Smooth muscle cell (in vitro differentiated cells): ENCODE measurements around the gene TBATA. TPM values are rescaled to one million over a fixed set of nuclear protein-coding genes. Genes with fewer than 3 reads are reported as not detected.

ENCODE experiments used
- DNase-seq: peaks from one replicate; lab custom pipeline; 2025; ENCODE audit not compliant: unreplicated experiment; lab: John Stamatoyannopoulos, UW
- H2AFZ ChIP-seq: fragments of 200-600 bp; sonication (generic); 2 replicates; pipeline ENCODE4 v1.6.0; 2016; ENCODE audit warnings: antibody characterized with exemption, low read depth, mild to moderate bottlenecking
- H3F3A ChIP-seq: fragments of 200-600 bp; sonication (generic); 2 replicates; pipeline ENCODE4 v1.6.0; 2017; ENCODE audit warnings: antibody characterized with exemption, low read depth
- H3K27ac ChIP-seq: fragments of 200-600 bp; sonication (generic); 2 replicates; pipeline ENCODE4 v1.5.1; 2016; ENCODE audit warnings: low read depth, mild to moderate bottlenecking
- H3K27me3 ChIP-seq: fragments of 200-600 bp; sonication (generic); 2 replicates; pipeline ENCODE4 v1.6.1; 2016; ENCODE audit warnings: low read depth, mild to moderate bottlenecking
- H3K36me3 ChIP-seq: fragments of 200-600 bp; sonication (generic); 2 replicates; pipeline ENCODE4 v1.5.1; 2016; ENCODE audit warnings: low read depth
- H3K4me1 ChIP-seq: fragments of 200-600 bp; sonication (generic); 2 replicates; pipeline ENCODE4 v1.5.1; 2016; ENCODE audit warnings: low read depth
- H3K4me2 ChIP-seq: fragments of 200-600 bp; sonication (generic); 2 replicates; pipeline ENCODE4 v1.6.0; 2016; ENCODE audit warnings: mild to moderate bottlenecking
- H3K4me3 ChIP-seq: fragments of 200-600 bp; sonication (generic); 2 replicates; pipeline ENCODE4 v1.5.1; 2016; ENCODE audit warnings: mild to moderate bottlenecking
- H3K79me2 ChIP-seq: fragments of 200-600 bp; sonication (generic); 2 replicates; pipeline ENCODE4 v1.6.0; 2016; ENCODE audit warnings: low read depth, mild to moderate bottlenecking
- H3K9ac ChIP-seq: fragments of 200-600 bp; sonication (generic); 2 replicates; pipeline ENCODE4 v1.6.0; 2016; ENCODE audit warnings: low read depth
- H3K9me3 ChIP-seq: fragments of 200-600 bp; sonication (generic); replicated peaks from 2 replicates; pipeline ENCODE4 v1.5.1; 2016; ENCODE audit warnings: low read depth
- H4K20me1 ChIP-seq: fragments of 200-600 bp; sonication (generic); 2 replicates; pipeline ENCODE4 v1.6.0; 2016; ENCODE audit warnings: low read depth
- CTCF ChIP-seq: fragments of 200-600 bp; sonication (generic); IDR thresholded peaks from 2 replicates; pipeline ENCODE4 v1.5.1; 2017; ENCODE audit warnings: borderline replicate concordance, mild to moderate bottlenecking, antibody characterized with exemption; ENCODE audit not compliant: insufficient read depth, poor library complexity, severe bottlenecking
- WGBS: methylation state at CpG from one replicate; pipeline ENCODE4 v1.1.7; 2016; ENCODE audit warnings: low lambda C conversion rate; 5-methylcytosine and 5-hydroxymethylcytosine counted together
- polyA plus RNA-seq: library from polyadenylated mRNA; unstranded; fragments of >200 nt; fragmentation: Nextera tagmentation; extraction: Ambion mirVana; gene quantifications from 2 replicates; pipeline ENCODE4 v1.2.1, GENCODE V29; 2016
- total RNA-seq: library from RNA; depleted of rRNA; stranded (reverse); fragments of >200 nt; gene quantifications from 2 replicates; pipeline ENCODE4 v1.2.3, GENCODE V29; 2014

Gene TBATA
- total and polyA plus RNA-seq, 2 experiments from 2014 or later, result not detected

GRCh38 chr10:70829543-70829942 lies 44.4 kb upstream of the TBATA start:
- WGBS, result 35% methylated on average over 5 of the region's 5 CpGs

GRCh38 chr10:70828923-70829322 lies 43.7 kb upstream of the TBATA start:
- Histone ChIP-seq H3K79me2 (peaks cover 71% of the 10 kb centered on the region), H3K9me3 (no peaks in the 10 kb centered on the region), H3K36me3 (no peaks in the 10 kb centered on the region), H3F3A (peaks cover 62% of the 10 kb centered on the region), H2AFZ (no peak overlapping the region), H3K4me1 (peaks cover 68% of the 10 kb centered on the region), H4K20me1 (no peaks in the 10 kb centered on the region), H3K4me2 (peak overlapping the region; percentile 69), H3K27ac (peak overlapping the region; percentile 97), H3K9ac (peak overlapping the region; percentile 25), H3K4me3 (no peak overlapping the region), H3K27me3 (no peaks in the 10 kb centered on the region)
- TF ChIP-seq CTCF, result no peak
- WGBS, result 51% methylated on average over 4 of the region's 4 CpGs
- no peak for DNase-seq

More at GRCh38 chr10:70829543-70829942, 44.4 kb upstream of the TBATA start:
- no peak overlapping the region for H3K4me3 ChIP-seq
- no peaks in the 10 kb centered on the region for H4K20me1 ChIP-seq
- H3K9me3 ChIP-seq, result no peaks in the 10 kb centered on the region
- no peak for DNase-seq
- TF ChIP-seq CTCF, result no peak
- peak overlapping the region; percentile 69 for H3K4me2 ChIP-seq
- H3K27me3 ChIP-seq, result no peaks in the 10 kb centered on the region
- H3K36me3 ChIP-seq, result no peaks in the 10 kb centered on the region
- H3K79me2 ChIP-seq, result peaks cover 65% of the 10 kb centered on the region
- peak overlapping the region; percentile 97 for H3K27ac ChIP-seq
- peaks cover 71% of the 10 kb centered on the region for H3K4me1 ChIP-seq
- no peak overlapping the region for H2AFZ ChIP-seq
- peak overlapping the region; percentile 25 for H3K9ac ChIP-seq
- peaks cover 69% of the 10 kb centered on the region for H3F3A ChIP-seq

GRCh38 chr10:70827086-70827757 lies 42.0 kb upstream of the TBATA start:
- peaks cover 54% of the 10 kb centered on the region for H3K4me1 ChIP-seq
- 60% methylated on average over 2 of the region's 2 CpGs for WGBS
- H3K27me3 ChIP-seq, result no peaks in the 10 kb centered on the region
- H3K79me2 ChIP-seq, result peaks cover 79% of the 10 kb centered on the region
- H3K9me3 ChIP-seq, result no peaks in the 10 kb centered on the region
- DNase-seq, result no peak
- H3K9ac ChIP-seq, result no peak overlapping the region
- H3K4me3 ChIP-seq, result no peak overlapping the region
- no peaks in the 10 kb centered on the region for H3K36me3 ChIP-seq
- peaks cover 4% of the 10 kb centered on the region for H4K20me1 ChIP-seq
- TF ChIP-seq CTCF, result no peak
- H2AFZ ChIP-seq, result no peak overlapping the region
- peak overlapping the region; percentile 97 for H3K27ac ChIP-seq
- H3F3A ChIP-seq, result peaks cover 49% of the 10 kb centered on the region
- peak overlapping the region; percentile 69 for H3K4me2 ChIP-seq
